ENCODE data around the gene CEBPB. TPM values are rescaled to one million over a fixed set of nuclear protein-coding genes. Genes with fewer than 3 reads are reported as not detected.

CEBPB gene
- total RNA-seq, 2 donors from 2014 or later, result 30.2 to 42.7 TPM

- intact Hi-C loops (cut with DNase I, micrococcal nuclease), result no loop called here
- no peak for ATAC-seq
- no peak for DNase-seq
Observed at GRCh38 chr20:50219600-50219999, 29.0 kb downstream of the CEBPB start.

GRCh38 chr20:50220093-50220893 lies 29.7 kb downstream of the CEBPB start:
- intact Hi-C loops (cut with DNase I, micrococcal nuclease), result no loop called here
- ATAC-seq (no peak), DNase-seq (no peak)

GRCh38 chr20:50220894-50221365 lies 30.3 kb downstream of the CEBPB start:
- ATAC-seq (no peak), DNase-seq (no peak)
- intact Hi-C loops (cut with DNase I, micrococcal nuclease), result no loop called here

- intact Hi-C loops (cut with DNase I, micrococcal nuclease), result no loop called here
- DNase-seq (no peak), ATAC-seq (no peak)
Observed at GRCh38 chr20:50221501-50222308, 31.1 kb downstream of the CEBPB start.

- DNase-seq, result no peak
- ATAC-seq, result no peak
- intact Hi-C loops (cut with DNase I, micrococcal nuclease), result no loop called here
Observed at GRCh38 chr20:50222309-50223038, 31.8 kb downstream of the CEBPB start.

GRCh38 chr20:50223039-50224005 lies 32.7 kb downstream of the CEBPB start:
- no peak for ATAC-seq

GRCh38 chr20:50224052-50224451 lies 33.4 kb downstream of the CEBPB start:
- ATAC-seq (no peak), DNase-seq (no peak)
- intact Hi-C loops (cut with DNase I, micrococcal nuclease), result no loop called here

More at GRCh38 chr20:50223039-50224005, 32.7 kb downstream of the CEBPB start:
- intact Hi-C loops (cut with DNase I, micrococcal nuclease), result no loop called here
- no peak for DNase-seq

GRCh38 chr20:50224531-50225255 lies 34.1 kb downstream of the CEBPB start:
- intact Hi-C loops (cut with DNase I, micrococcal nuclease), result no loop called here
- DNase-seq (peak in 1 of 2 donors; percentile 66), ATAC-seq (no peak)

- intact Hi-C loops (cut with DNase I, micrococcal nuclease), result no loop called here
- ATAC-seq, result no peak
- peak in 1 of 2 donors; percentile 51 for DNase-seq
Observed at GRCh38 chr20:50226093-50226974, 35.7 kb downstream of the CEBPB start.

GRCh38 chr20:50227506-50227905 lies 36.9 kb downstream of the CEBPB start:
- intact Hi-C loops (cut with DNase I, micrococcal nuclease), result no loop called here
- no peak for ATAC-seq
- no peak for DNase-seq

- intact Hi-C loops (cut with DNase I, micrococcal nuclease), result no loop called here
- ATAC-seq (peak; percentile 74), DNase-seq (no peak)
Observed at GRCh38 chr20:50229156-50229607, 38.6 kb downstream of the CEBPB start.

- DNase-seq, result no peak
- intact Hi-C loops (cut with DNase I, micrococcal nuclease), result no loop called here
- no peak for ATAC-seq
Observed at GRCh38 chr20:50230184-50230583, 39.6 kb downstream of the CEBPB start.

- DNase-seq (no peak), ATAC-seq (no peak)
- intact Hi-C loops (cut with DNase I, micrococcal nuclease), result no loop called here
Observed at GRCh38 chr20:50230871-50231560, 40.4 kb downstream of the CEBPB start.

GRCh38 chr20:50231854-50232253 lies 41.2 kb downstream of the CEBPB start:
- intact Hi-C loops (cut with DNase I, micrococcal nuclease), result no loop called here
- DNase-seq (no peak), ATAC-seq (no peak)

- intact Hi-C loops (cut with DNase I, micrococcal nuclease), result no loop called here
- DNase-seq, result no peak
- no peak for ATAC-seq
Observed at GRCh38 chr20:50232651-50233324, 42.2 kb downstream of the CEBPB start.

Data from left colon (tissue), 2 donors.